HG02981 (cell line): ENCODE data around the gene GPR39.

ENCODE experiments used
- ATAC-seq: cut with Tn5 transposase; IDR thresholded peaks from one replicate; pipeline ENCODE4 v1.9.1; 2021; ENCODE audit warnings: mild to moderate bottlenecking, moderate library complexity; ENCODE audit not compliant: unreplicated experiment

The GPR39 gene

GRCh38 chr2:132441051-132441450, 24.4 kb downstream of the GPR39 start:
- ATAC-seq = no peak

- no peak for ATAC-seq
Observed at GRCh38 chr2:132442278-132442677, 25.7 kb downstream of the GPR39 start.

GRCh38 chr2:132443106-132443505, 26.5 kb downstream of the GPR39 start:
- ATAC-seq = no peak

GRCh38 chr2:132446444-132446843, 29.8 kb downstream of the GPR39 start:
- ATAC-seq = no peak

GRCh38 chr2:132448331-132448730, 31.7 kb downstream of the GPR39 start:
- ATAC-seq = no peak

- no peak for ATAC-seq
Observed at GRCh38 chr2:132448771-132449170, 32.2 kb downstream of the GPR39 start.

- no peak for ATAC-seq
Observed at GRCh38 chr2:132449868-132450267, 33.3 kb downstream of the GPR39 start.

- ATAC-seq = no peak
Observed at GRCh38 chr2:132460781-132461180, 44.2 kb downstream of the GPR39 start.

- ATAC-seq = no peak
Observed at GRCh38 chr2:132462236-132462635, 45.6 kb downstream of the GPR39 start.

GRCh38 chr2:132463719-132464118, 47.1 kb downstream of the GPR39 start:
- no peak for ATAC-seq

GRCh38 chr2:132465917-132466316, 49.3 kb downstream of the GPR39 start:
- no peak for ATAC-seq

- no peak for ATAC-seq
Observed at GRCh38 chr2:132466428-132467028, 49.9 kb downstream of the GPR39 start.

- no peak for ATAC-seq
Observed at GRCh38 chr2:132468821-132469675, 52.4 kb downstream of the GPR39 start.

GRCh38 chr2:132470746-132471145, 54.1 kb downstream of the GPR39 start:
- ATAC-seq = no peak

- no peak for ATAC-seq
Observed at GRCh38 chr2:132473174-132473883, 56.7 kb downstream of the GPR39 start.

- no peak for ATAC-seq
Observed at GRCh38 chr2:132475615-132476014, 59.0 kb downstream of the GPR39 start.

- no peak for ATAC-seq
Observed at GRCh38 chr2:132477436-132477835, 60.8 kb downstream of the GPR39 start.

- no peak for ATAC-seq
Observed at GRCh38 chr2:132477962-132478361, 61.4 kb downstream of the GPR39 start.

GRCh38 chr2:132478461-132479105, 62.0 kb downstream of the GPR39 start:
- no peak for ATAC-seq

- ATAC-seq = no peak
Observed at GRCh38 chr2:132479155-132479554, 62.5 kb downstream of the GPR39 start.

- ATAC-seq = no peak
Observed at GRCh38 chr2:132482821-132483220, 66.2 kb downstream of the GPR39 start.
